Measurements from ENCODE around the gene GOPC. TPM values are rescaled to one million over a fixed set of nuclear protein-coding genes. Genes with fewer than 3 reads are reported as not detected.

Gene GOPC
- total RNA-seq (2021) (18.6 to 19.4 TPM (median 18.7 TPM) in 3 replicates), Bru-seq, nascent RNA (percentile 88 among the genes with signal in this experiment)
- long read RNA-seq, experiment 1, full-length matches to known transcripts, result 126 of 180 reads
- long read RNA-seq, experiment 1, partial matches to known transcripts, result 35 of 180 reads
- long read RNA-seq, experiment 1, other reads (novel, unspliced or antisense), result 19 of 180 reads
- long read RNA-seq, experiment 2, full-length matches to known transcripts, result 7 of 29 reads
- long read RNA-seq, experiment 2, partial matches to known transcripts, result 2 of 29 reads
- long read RNA-seq, experiment 2, other reads (novel, unspliced or antisense), result 20 of 29 reads
- long read RNA-seq, experiment 3, full-length matches to known transcripts, result 2 of 16 reads
- long read RNA-seq, experiment 3, partial matches to known transcripts, result 13 of 16 reads
- long read RNA-seq, experiment 3, other reads (novel, unspliced or antisense), result 1 of 16 reads

DNA sequence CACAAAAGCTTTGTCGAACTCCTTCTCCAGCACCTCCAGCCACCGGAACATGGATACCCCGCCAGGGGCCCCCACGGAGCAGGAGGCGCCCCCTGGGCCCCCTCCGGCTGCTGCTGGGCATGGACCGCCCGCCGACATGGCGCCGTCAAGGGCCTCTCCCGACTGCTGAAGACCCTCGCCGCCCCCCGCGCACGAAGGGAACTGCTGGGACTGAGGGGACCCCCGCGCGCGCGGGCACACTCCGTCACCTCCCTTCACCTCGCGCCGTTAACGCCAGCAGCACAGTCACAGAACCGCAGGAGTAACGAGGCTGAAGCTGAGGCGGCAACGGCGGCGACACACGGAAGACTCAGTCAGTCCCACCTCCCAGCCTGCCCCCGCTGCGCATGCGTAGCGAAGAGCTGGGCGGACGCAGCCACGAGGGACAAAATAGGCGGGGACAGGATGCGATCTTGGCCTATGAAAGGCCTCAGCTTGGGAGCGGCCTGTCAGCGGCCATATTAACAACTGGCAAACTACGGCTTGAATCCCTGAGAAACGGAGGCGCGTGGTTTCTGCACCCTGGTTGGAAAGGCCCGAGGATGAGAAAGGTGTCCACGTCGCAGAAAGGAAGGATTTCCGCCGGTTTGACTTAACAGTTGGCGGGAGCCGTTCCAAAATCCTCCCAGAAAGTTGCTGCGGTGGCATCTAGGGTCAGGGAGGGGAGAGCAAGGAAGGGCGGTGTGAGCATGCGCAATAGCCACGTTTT, at the start of gene GOPC:
GOPC (minus strand) TSS at position 361 of the 748 bp plus-strand sequence; CDS start at position 138, 223 bp downstream.
- H3K27ac Mint-ChIP-seq, result peak within 1 kb of the TSS; percentile 96
- no peaks in the 10 kb centered on the region for H3K27me3 Mint-ChIP-seq (ENCODE audit: low read depth)
- ChIA-PET CTCF (interaction anchor here (0.9 to 1.6 kb wide), 7 partner anchors 12 to 174 kb away, joined by 3 to 10 read pairs (median 3); no protein-coding TSS in a partner anchor), POLR2A (interaction anchor here (0.8 to 1.2 kb wide), 5 partner anchors 11 to 152 kb away, joined by 3 to 5 read pairs (median 3); no protein-coding TSS in a partner anchor)
- ATAC-seq (peak; percentile 97), DNase-seq (ENCODE audit: low spot score) (peak; percentile 93)
- H3K4me3 Mint-ChIP-seq, result peak within 1 kb of the TSS; percentile 96
- peaks cover 11% of the 10 kb centered on the region for H3K9me3 Mint-ChIP-seq
- H3K36me3 Mint-ChIP-seq, result peaks cover 23% of the 10 kb centered on the region
- peaks cover 17% of the 10 kb centered on the region for H3K4me1 Mint-ChIP-seq
- TF ChIP-seq, protein P1, sequence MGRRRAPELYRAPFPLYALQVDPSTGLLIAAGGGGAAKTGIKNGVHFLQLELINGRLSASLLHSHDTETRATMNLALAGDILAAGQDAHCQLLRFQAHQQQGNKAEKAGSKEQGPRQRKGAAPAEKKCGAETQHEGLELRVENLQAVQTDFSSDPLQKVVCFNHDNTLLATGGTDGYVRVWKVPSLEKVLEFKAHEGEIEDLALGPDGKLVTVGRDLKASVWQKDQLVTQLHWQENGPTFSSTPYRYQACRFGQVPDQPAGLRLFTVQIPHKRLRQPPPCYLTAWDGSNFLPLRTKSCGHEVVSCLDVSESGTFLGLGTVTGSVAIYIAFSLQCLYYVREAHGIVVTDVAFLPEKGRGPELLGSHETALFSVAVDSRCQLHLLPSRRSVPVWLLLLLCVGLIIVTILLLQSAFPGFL (CRISPR knock-in tag; IDR thresholded peaks at IDR 0.05; ENCODE audit: borderline replicate concordance), result peak; percentile 75; the same call in 1 of the 2 replicates
- TF ChIP-seq ATF1 (CRISPR knock-in tag; IDR thresholded peaks at IDR 0.05) (0 out of 2 replicates have a peak, but pooled peaks have one; percentile 77), GABPB1 (CRISPR knock-in tag; IDR thresholded peaks at IDR 0.05) (no peak; the same call in 1 of the 2 replicates), TP53 (CRISPR knock-in tag; IDR thresholded peaks at IDR 0.05) (peak; percentile 90; the same call in 1 of the 2 replicates), ZBTB21 (CRISPR knock-in tag; IDR thresholded peaks at IDR 0.05; ENCODE audit: borderline replicate concordance) (peak; percentile 67; the same call in 1 of the 2 replicates), KAT7 (CRISPR knock-in tag; IDR thresholded peaks at IDR 0.05; ENCODE audit: borderline replicate concordance) (0 out of 2 replicates have a peak, but pooled peaks have one; percentile 28), CBFB (CRISPR knock-in tag; IDR thresholded peaks at IDR 0.05; ENCODE audit: low read depth) (0 out of 2 replicates have a peak, but pooled peaks have one; percentile 88), EMX1 (CRISPR knock-in tag; IDR thresholded peaks at IDR 0.05) (no peak), SP1 (CRISPR knock-in tag; conservative IDR thresholded peaks at IDR 0.05) (peak; percentile 94)
- TF ChIP-seq, protein P2, sequence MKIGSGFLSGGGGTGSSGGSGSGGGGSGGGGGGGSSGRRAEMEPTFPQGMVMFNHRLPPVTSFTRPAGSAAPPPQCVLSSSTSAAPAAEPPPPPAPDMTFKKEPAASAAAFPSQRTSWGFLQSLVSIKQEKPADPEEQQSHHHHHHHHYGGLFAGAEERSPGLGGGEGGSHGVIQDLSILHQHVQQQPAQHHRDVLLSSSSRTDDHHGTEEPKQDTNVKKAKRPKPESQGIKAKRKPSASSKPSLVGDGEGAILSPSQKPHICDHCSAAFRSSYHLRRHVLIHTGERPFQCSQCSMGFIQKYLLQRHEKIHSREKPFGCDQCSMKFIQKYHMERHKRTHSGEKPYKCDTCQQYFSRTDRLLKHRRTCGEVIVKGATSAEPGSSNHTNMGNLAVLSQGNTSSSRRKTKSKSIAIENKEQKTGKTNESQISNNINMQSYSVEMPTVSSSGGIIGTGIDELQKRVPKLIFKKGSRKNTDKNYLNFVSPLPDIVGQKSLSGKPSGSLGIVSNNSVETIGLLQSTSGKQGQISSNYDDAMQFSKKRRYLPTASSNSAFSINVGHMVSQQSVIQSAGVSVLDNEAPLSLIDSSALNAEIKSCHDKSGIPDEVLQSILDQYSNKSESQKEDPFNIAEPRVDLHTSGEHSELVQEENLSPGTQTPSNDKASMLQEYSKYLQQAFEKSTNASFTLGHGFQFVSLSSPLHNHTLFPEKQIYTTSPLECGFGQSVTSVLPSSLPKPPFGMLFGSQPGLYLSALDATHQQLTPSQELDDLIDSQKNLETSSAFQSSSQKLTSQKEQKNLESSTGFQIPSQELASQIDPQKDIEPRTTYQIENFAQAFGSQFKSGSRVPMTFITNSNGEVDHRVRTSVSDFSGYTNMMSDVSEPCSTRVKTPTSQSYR (CRISPR knock-in tag; IDR thresholded peaks at IDR 0.05), result 0 out of 2 replicates have a peak, but pooled peaks have one; percentile 78
- TF ChIP-seq, protein P3, sequence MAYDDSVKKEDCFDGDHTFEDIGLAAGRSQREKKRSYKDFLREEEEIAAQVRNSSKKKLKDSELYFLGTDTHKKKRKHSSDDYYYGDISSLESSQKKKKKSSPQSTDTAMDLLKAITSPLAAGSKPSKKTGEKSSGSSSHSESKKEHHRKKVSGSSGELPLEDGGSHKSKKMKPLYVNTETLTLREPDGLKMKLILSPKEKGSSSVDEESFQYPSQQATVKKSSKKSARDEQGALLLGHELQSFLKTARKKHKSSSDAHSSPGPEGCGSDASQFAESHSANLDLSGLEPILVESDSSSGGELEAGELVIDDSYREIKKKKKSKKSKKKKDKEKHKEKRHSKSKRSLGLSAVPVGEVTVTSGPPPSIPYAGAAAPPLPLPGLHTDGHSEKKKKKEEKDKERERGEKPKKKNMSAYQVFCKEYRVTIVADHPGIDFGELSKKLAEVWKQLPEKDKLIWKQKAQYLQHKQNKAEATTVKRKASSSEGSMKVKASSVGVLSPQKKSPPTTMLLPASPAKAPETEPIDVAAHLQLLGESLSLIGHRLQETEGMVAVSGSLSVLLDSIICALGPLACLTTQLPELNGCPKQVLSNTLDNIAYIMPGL (CRISPR knock-in tag; IDR thresholded peaks at IDR 0.05), result peak; percentile 38; the same call in 1 of the 2 replicates
- TF ChIP-seq, protein P4, sequence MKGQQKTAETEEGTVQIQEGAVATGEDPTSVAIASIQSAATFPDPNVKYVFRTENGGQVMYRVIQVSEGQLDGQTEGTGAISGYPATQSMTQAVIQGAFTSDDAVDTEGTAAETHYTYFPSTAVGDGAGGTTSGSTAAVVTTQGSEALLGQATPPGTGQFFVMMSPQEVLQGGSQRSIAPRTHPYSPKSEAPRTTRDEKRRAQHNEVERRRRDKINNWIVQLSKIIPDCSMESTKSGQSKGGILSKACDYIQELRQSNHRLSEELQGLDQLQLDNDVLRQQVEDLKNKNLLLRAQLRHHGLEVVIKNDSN (CRISPR knock-in tag; IDR thresholded peaks at IDR 0.05), result peak; percentile 81
- TF ChIP-seq, protein P5, sequence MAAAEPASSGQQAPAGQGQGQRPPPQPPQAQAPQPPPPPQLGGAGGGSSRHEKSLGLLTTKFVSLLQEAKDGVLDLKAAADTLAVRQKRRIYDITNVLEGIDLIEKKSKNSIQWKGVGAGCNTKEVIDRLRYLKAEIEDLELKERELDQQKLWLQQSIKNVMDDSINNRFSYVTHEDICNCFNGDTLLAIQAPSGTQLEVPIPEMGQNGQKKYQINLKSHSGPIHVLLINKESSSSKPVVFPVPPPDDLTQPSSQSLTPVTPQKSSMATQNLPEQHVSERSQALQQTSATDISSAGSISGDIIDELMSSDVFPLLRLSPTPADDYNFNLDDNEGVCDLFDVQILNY (CRISPR knock-in tag; IDR thresholded peaks at IDR 0.05), result peak; percentile 90
- TF ChIP-seq, protein P6, sequence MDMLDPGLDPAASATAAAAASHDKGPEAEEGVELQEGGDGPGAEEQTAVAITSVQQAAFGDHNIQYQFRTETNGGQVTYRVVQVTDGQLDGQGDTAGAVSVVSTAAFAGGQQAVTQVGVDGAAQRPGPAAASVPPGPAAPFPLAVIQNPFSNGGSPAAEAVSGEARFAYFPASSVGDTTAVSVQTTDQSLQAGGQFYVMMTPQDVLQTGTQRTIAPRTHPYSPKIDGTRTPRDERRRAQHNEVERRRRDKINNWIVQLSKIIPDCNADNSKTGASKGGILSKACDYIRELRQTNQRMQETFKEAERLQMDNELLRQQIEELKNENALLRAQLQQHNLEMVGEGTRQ (CRISPR knock-in tag; IDR thresholded peaks at IDR 0.05), result peak; percentile 85
- TF ChIP-seq, protein P7, sequence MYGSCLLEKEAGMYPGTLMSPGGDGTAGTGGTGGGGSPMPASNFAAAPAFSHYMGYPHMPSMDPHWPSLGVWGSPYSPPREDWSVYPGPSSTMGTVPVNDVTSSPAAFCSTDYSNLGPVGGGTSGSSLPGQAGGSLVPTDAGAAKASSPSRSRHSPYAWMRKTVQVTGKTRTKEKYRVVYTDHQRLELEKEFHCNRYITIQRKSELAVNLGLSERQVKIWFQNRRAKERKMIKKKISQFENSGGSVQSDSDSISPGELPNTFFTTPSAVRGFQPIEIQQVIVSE (CRISPR knock-in tag; IDR thresholded peaks at IDR 0.05; ENCODE audit: borderline replicate concordance), result no peak
- TF ChIP-seq, protein P8, sequence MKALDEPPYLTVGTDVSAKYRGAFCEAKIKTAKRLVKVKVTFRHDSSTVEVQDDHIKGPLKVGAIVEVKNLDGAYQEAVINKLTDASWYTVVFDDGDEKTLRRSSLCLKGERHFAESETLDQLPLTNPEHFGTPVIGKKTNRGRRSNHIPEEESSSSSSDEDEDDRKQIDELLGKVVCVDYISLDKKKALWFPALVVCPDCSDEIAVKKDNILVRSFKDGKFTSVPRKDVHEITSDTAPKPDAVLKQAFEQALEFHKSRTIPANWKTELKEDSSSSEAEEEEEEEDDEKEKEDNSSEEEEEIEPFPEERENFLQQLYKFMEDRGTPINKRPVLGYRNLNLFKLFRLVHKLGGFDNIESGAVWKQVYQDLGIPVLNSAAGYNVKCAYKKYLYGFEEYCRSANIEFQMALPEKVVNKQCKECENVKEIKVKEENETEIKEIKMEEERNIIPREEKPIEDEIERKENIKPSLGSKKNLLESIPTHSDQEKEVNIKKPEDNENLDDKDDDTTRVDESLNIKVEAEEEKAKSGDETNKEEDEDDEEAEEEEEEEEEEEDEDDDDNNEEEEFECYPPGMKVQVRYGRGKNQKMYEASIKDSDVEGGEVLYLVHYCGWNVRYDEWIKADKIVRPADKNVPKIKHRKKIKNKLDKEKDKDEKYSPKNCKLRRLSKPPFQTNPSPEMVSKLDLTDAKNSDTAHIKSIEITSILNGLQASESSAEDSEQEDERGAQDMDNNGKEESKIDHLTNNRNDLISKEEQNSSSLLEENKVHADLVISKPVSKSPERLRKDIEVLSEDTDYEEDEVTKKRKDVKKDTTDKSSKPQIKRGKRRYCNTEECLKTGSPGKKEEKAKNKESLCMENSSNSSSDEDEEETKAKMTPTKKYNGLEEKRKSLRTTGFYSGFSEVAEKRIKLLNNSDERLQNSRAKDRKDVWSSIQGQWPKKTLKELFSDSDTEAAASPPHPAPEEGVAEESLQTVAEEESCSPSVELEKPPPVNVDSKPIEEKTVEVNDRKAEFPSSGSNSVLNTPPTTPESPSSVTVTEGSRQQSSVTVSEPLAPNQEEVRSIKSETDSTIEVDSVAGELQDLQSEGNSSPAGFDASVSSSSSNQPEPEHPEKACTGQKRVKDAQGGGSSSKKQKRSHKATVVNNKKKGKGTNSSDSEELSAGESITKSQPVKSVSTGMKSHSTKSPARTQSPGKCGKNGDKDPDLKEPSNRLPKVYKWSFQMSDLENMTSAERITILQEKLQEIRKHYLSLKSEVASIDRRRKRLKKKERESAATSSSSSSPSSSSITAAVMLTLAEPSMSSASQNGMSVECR (CRISPR knock-in tag; IDR thresholded peaks at IDR 0.05; ENCODE audit: borderline replicate concordance), result peak; percentile 77; the same call in 1 of the 2 replicates
- TF ChIP-seq, protein P9, sequence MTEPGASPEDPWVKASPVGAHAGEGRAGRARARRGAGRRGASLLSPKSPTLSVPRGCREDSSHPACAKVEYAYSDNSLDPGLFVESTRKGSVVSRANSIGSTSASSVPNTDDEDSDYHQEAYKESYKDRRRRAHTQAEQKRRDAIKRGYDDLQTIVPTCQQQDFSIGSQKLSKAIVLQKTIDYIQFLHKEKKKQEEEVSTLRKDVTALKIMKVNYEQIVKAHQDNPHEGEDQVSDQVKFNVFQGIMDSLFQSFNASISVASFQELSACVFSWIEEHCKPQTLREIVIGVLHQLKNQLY (CRISPR knock-in tag; IDR thresholded peaks at IDR 0.05), result 0 out of 2 replicates have a peak, but pooled peaks have one; percentile 9
